ENCODE data around the gene CYP17A1. TPM values are rescaled to one million over a fixed set of nuclear protein-coding genes. Genes with fewer than 3 reads are reported as not detected.

CYP17A1 gene
- polyA plus RNA-seq, 1 donor from 2014 or later = not detected

DNA sequence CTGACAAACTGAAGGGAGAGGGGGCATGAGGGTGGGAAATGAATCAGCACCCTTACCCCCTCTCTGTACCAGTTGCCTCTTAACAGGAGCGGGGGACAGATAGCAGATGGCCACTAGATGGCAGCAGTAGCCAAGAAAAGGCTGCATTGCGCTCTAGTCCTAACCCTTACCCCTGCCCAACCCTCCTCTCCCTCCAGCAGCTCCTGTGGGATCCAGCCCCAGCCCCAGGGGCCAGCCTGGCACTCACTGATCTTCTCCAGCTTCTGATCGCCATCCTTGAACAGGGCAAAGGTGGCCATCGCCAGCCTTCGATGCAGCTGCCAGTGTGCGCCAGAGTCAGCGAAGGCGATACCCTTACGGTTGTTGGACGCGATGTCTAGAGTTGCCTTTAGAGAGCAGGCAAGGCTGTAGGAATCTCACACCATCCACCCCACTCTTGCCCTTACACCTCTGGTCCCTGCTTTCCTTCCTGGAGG, 2.2 kb downstream of the CYP17A1 start:
- TF ChIP-seq MXI1 (conservative IDR thresholded peaks at IDR 0.05; ENCODE audit: poor library complexity, severe bottlenecking) (peak; percentile 28), RAD21 (conservative IDR thresholded peaks at IDR 0.05) (peak; percentile 96), EP300 (conservative IDR thresholded peaks at IDR 0.05; ENCODE audit: poor library complexity, severe bottlenecking) (no peak), SMC3 (conservative IDR thresholded peaks at IDR 0.05; ENCODE audit: poor library complexity) (peak; percentile 89)
- TF ChIP-seq, protein P1, sequence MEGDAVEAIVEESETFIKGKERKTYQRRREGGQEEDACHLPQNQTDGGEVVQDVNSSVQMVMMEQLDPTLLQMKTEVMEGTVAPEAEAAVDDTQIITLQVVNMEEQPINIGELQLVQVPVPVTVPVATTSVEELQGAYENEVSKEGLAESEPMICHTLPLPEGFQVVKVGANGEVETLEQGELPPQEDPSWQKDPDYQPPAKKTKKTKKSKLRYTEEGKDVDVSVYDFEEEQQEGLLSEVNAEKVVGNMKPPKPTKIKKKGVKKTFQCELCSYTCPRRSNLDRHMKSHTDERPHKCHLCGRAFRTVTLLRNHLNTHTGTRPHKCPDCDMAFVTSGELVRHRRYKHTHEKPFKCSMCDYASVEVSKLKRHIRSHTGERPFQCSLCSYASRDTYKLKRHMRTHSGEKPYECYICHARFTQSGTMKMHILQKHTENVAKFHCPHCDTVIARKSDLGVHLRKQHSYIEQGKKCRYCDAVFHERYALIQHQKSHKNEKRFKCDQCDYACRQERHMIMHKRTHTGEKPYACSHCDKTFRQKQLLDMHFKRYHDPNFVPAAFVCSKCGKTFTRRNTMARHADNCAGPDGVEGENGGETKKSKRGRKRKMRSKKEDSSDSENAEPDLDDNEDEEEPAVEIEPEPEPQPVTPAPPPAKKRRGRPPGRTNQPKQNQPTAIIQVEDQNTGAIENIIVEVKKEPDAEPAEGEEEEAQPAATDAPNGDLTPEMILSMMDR (IDR thresholded peaks at IDR 0.05; ENCODE audit: poor library complexity, severe bottlenecking) = peak; percentile 98
- H3K9ac ChIP-seq (ENCODE audit: low read length) = no peak overlapping the region
- H3K79me2 ChIP-seq (replicated peaks; ENCODE audit: insufficient read depth, low read length) = no peaks in the 10 kb centered on the region
- no peaks in the 10 kb centered on the region for H3K9me3 ChIP-seq (ENCODE audit: low read length)
- H3K4me3 ChIP-seq (ENCODE audit: low read length) = no peak overlapping the region
- H3K4me2 ChIP-seq (ENCODE audit: low read length) = no peak overlapping the region
- H3K9me2 ChIP-seq (ENCODE audit: insufficient read depth, low read length) = no peaks in the 10 kb centered on the region
- no peaks in the 10 kb centered on the region for H3F3A ChIP-seq (ENCODE audit: insufficient read depth, low read length, poor library complexity, severe bottlenecking)
- H4K20me1 ChIP-seq (ENCODE audit: insufficient read depth) = no peaks in the 10 kb centered on the region
- H3K36me3 ChIP-seq (ENCODE audit: insufficient read depth, low read length) = no peaks in the 10 kb centered on the region
- H2AFZ ChIP-seq (ENCODE audit: low read depth, low read length) = no peak overlapping the region
- H3K27me3 ChIP-seq (ENCODE audit: insufficient read depth, low read depth, low read length) = no peaks in the 10 kb centered on the region
- H3K27ac ChIP-seq (ENCODE audit: low read length) = no peak overlapping the region

DNA sequence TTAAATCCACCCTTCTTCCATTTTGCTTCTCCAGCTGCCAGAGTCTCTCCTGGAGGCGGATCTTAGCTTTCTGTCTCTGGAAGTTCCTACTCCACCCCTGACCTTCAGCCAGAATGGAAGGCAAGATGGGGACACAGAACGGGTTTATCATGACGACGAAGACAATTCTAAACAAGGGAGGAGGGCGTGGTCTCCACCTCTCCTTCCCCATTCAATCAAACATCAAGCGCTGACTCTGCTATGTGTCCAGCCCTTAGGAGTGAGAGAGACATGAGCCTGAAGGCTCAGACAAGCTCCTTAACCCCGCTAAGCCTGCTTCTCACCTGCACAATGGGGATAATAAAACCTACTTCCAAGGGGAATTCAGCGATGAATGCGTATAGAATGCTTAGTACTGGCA, 3.1 kb downstream of the CYP17A1 start:
- Histone ChIP-seq H3F3A (ENCODE audit: insufficient read depth, low read length, poor library complexity, severe bottlenecking) (no peaks in the 10 kb centered on the region), H3K9ac (ENCODE audit: low read length) (no peak overlapping the region), H3K9me2 (ENCODE audit: insufficient read depth, low read length) (no peaks in the 10 kb centered on the region), H3K4me3 (ENCODE audit: low read length) (no peak overlapping the region), H4K20me1 (ENCODE audit: insufficient read depth) (no peaks in the 10 kb centered on the region), H3K36me3 (ENCODE audit: insufficient read depth, low read length) (no peaks in the 10 kb centered on the region), H3K27me3 (ENCODE audit: insufficient read depth, low read depth, low read length) (no peaks in the 10 kb centered on the region), H3K9me3 (ENCODE audit: low read length) (no peaks in the 10 kb centered on the region), H3K79me2 (replicated peaks; ENCODE audit: insufficient read depth, low read length) (no peaks in the 10 kb centered on the region), H3K4me2 (ENCODE audit: low read length) (no peak overlapping the region), H3K27ac (ENCODE audit: low read length) (no peak overlapping the region), H2AFZ (ENCODE audit: low read depth, low read length) (no peak overlapping the region)
- TF ChIP-seq, protein P2, sequence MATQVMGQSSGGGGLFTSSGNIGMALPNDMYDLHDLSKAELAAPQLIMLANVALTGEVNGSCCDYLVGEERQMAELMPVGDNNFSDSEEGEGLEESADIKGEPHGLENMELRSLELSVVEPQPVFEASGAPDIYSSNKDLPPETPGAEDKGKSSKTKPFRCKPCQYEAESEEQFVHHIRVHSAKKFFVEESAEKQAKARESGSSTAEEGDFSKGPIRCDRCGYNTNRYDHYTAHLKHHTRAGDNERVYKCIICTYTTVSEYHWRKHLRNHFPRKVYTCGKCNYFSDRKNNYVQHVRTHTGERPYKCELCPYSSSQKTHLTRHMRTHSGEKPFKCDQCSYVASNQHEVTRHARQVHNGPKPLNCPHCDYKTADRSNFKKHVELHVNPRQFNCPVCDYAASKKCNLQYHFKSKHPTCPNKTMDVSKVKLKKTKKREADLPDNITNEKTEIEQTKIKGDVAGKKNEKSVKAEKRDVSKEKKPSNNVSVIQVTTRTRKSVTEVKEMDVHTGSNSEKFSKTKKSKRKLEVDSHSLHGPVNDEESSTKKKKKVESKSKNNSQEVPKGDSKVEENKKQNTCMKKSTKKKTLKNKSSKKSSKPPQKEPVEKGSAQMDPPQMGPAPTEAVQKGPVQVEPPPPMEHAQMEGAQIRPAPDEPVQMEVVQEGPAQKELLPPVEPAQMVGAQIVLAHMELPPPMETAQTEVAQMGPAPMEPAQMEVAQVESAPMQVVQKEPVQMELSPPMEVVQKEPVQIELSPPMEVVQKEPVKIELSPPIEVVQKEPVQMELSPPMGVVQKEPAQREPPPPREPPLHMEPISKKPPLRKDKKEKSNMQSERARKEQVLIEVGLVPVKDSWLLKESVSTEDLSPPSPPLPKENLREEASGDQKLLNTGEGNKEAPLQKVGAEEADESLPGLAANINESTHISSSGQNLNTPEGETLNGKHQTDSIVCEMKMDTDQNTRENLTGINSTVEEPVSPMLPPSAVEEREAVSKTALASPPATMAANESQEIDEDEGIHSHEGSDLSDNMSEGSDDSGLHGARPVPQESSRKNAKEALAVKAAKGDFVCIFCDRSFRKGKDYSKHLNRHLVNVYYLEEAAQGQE (IDR thresholded peaks at IDR 0.05; ENCODE audit: borderline replicate concordance) = no peak
- TF ChIP-seq TAF1 (IDR thresholded peaks at IDR 0.05; ENCODE audit: low read depth) (no peak), SMC3 (conservative IDR thresholded peaks at IDR 0.05; ENCODE audit: poor library complexity) (no peak), MXI1 (conservative IDR thresholded peaks at IDR 0.05; ENCODE audit: poor library complexity, severe bottlenecking) (no peak), POLR2AphosphoS5 (IDR thresholded peaks at IDR 0.05) (no peak), EZH2 (IDR thresholded peaks at IDR 0.05; ENCODE audit: borderline replicate concordance, insufficient read depth, low read length, poor library complexity, severe bottlenecking) (no peak), EP300 (conservative IDR thresholded peaks at IDR 0.05; ENCODE audit: poor library complexity, severe bottlenecking) (no peak), RAD21 (conservative IDR thresholded peaks at IDR 0.05) (no peak)
- TF ChIP-seq, protein P1 (IDR thresholded peaks at IDR 0.05; ENCODE audit: poor library complexity, severe bottlenecking) = no peak

Data from neural cell (in vitro differentiated cells).